Body of pancreas (tissue), 4 donors: Measurements from ENCODE around the gene SEC23IP.

Experiments used
- POLR2A ChIP-seq, 3 donors: fragments of 450-650 bp; IDR thresholded peaks; one replicate each; pipeline ENCODE4 v1.6.1; 2016; ENCODE audit warnings: antibody characterized with exemption in 3 of 3, mild to moderate bottlenecking in 2 of 3
- TF ChIP-seq, protein P1 (sequence below), 7 experiments: fragments of 450-650 bp in 4 of 7; fragments of 200-600 bp in 3 of 7; sonication (generic) in 3 of 7; IDR thresholded peaks; one replicate each; pipeline ENCODE4 v1.5.1; 2016 to 2019; ENCODE audit warnings: antibody characterized with exemption in 7 of 7

- TF ChIP-seq, protein P1, sequence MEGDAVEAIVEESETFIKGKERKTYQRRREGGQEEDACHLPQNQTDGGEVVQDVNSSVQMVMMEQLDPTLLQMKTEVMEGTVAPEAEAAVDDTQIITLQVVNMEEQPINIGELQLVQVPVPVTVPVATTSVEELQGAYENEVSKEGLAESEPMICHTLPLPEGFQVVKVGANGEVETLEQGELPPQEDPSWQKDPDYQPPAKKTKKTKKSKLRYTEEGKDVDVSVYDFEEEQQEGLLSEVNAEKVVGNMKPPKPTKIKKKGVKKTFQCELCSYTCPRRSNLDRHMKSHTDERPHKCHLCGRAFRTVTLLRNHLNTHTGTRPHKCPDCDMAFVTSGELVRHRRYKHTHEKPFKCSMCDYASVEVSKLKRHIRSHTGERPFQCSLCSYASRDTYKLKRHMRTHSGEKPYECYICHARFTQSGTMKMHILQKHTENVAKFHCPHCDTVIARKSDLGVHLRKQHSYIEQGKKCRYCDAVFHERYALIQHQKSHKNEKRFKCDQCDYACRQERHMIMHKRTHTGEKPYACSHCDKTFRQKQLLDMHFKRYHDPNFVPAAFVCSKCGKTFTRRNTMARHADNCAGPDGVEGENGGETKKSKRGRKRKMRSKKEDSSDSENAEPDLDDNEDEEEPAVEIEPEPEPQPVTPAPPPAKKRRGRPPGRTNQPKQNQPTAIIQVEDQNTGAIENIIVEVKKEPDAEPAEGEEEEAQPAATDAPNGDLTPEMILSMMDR (IDR thresholded peaks at IDR 0.05) = no peak
- TF ChIP-seq POLR2A (IDR thresholded peaks at IDR 0.05) = no peak
These were observed 88.6 kb downstream of the SEC23IP start for GRCh38 chr10:119980956-119981750.
